Fibroblast of villous mesenchyme (primary cell): ENCODE results near the gene ARID1B. TPM values are rescaled to one million over a fixed set of nuclear protein-coding genes. Genes with fewer than 3 reads are reported as not detected.

ENCODE experiments used
- DNase-seq: peaks from one replicate; pipeline ENCODE4 v3.0.0-alpha.2; 2010; ENCODE audit warnings: low read depth
- H3K4me3 ChIP-seq: 2 replicates; pipeline ENCODE4 v1.5.1; 2011; ENCODE audit warnings: low read depth, mild to moderate bottlenecking, low read length
- total RNA-seq: library from RNA; depleted of rRNA; stranded (reverse); fragments of >200 nt; gene quantifications from 2 replicates; pipeline ENCODE4 v1.2.3, GENCODE V29; 2012
- TF ChIP-seq, protein P1 (sequence below): IDR thresholded peaks from 2 replicates; pipeline ENCODE4 v1.5.1; 2012; ENCODE audit warnings: low read depth, mild to moderate bottlenecking, low read length; ENCODE audit not compliant: insufficient read depth

The ARID1B gene
- total RNA-seq, 1 donor = 41.0 TPM

DNA sequence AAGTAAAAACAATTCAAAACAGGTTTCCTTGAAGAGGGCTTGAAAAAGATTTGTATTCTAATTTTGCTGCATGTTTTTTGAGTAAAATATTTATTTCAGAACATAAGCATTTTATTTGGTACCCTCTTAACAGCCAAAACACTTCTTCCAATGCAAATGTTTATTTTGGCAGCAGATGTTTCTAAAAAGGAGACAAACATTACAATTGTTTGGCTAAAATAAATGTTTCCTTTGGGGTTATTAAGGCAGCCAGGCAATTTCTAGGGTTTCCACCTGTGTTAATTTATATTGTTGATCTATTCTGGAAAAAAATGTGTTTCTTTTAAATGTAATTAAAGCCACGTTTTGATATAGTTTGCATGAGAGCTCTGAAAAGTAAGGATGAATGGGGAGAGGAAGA is 56.6 kb downstream of the ARID1B start:
- no peak overlapping the region for H3K4me3 ChIP-seq

DNA sequence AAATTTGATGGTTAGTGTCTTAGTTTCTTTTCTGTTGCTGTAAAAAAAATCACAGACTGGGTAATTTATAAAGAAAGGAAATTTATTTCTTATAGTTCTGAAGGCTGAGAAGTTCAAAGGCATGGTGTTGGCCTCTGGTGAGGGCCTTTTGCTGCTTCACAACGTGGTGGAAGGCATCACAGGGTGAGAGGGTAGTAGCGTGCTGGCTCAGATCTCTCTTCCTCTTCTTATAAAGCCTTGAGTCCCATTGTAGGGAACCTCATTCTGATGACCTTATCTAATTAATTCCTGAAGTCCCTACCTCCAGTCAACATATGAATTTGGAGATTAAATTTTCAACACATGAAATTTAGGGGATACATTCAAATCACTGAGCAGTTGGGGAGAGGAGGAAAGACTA is 62.0 kb downstream of the ARID1B start:
- TF ChIP-seq, protein P1, sequence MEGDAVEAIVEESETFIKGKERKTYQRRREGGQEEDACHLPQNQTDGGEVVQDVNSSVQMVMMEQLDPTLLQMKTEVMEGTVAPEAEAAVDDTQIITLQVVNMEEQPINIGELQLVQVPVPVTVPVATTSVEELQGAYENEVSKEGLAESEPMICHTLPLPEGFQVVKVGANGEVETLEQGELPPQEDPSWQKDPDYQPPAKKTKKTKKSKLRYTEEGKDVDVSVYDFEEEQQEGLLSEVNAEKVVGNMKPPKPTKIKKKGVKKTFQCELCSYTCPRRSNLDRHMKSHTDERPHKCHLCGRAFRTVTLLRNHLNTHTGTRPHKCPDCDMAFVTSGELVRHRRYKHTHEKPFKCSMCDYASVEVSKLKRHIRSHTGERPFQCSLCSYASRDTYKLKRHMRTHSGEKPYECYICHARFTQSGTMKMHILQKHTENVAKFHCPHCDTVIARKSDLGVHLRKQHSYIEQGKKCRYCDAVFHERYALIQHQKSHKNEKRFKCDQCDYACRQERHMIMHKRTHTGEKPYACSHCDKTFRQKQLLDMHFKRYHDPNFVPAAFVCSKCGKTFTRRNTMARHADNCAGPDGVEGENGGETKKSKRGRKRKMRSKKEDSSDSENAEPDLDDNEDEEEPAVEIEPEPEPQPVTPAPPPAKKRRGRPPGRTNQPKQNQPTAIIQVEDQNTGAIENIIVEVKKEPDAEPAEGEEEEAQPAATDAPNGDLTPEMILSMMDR = no peak
- no peak for DNase-seq
- H3K4me3 ChIP-seq = no peak overlapping the region

More for the DNA sequence above, 56.6 kb downstream of the ARID1B start:
- no peak for DNase-seq
- TF ChIP-seq, protein P1 = no peak

- DNase-seq = peak; percentile 49
- TF ChIP-seq, protein P1 = no peak
- no peak overlapping the region for H3K4me3 ChIP-seq
Measured at GRCh38 chr6:156839591-156840001, 62.4 kb downstream of the ARID1B start.

DNA sequence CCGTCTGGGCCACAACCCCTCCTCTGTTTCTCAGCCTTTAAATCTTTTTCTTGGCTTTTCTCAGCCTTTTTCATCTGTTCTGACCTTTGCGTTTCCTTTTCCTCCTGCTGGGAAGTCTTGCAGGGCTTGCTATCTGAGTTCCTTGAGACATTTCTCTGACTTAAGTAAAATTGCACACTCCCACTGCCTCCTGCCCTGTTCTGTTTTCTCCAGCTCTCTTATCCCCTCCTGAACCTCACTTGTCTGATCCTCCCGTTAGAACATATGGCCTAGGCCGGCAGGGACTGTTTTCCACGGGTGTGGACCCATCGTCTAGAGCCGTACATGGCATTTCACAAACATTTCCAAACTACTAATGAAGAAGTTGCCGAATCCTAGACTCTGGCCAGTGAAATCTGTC is 63.0 kb downstream of the ARID1B start:
- H3K4me3 ChIP-seq = no peak overlapping the region
- DNase-seq = no peak
- TF ChIP-seq, protein P1 = no peak

- TF ChIP-seq, protein P1 = no peak
- no peak overlapping the region for H3K4me3 ChIP-seq
- DNase-seq = no peak
Measured at GRCh38 chr6:156840606-156841005, 63.4 kb downstream of the ARID1B start.

GRCh38 chr6:156841508-156841907 is 64.3 kb downstream of the ARID1B start:
- no peak for DNase-seq
- H3K4me3 ChIP-seq = no peak overlapping the region
- TF ChIP-seq, protein P1 = no peak

DNA sequence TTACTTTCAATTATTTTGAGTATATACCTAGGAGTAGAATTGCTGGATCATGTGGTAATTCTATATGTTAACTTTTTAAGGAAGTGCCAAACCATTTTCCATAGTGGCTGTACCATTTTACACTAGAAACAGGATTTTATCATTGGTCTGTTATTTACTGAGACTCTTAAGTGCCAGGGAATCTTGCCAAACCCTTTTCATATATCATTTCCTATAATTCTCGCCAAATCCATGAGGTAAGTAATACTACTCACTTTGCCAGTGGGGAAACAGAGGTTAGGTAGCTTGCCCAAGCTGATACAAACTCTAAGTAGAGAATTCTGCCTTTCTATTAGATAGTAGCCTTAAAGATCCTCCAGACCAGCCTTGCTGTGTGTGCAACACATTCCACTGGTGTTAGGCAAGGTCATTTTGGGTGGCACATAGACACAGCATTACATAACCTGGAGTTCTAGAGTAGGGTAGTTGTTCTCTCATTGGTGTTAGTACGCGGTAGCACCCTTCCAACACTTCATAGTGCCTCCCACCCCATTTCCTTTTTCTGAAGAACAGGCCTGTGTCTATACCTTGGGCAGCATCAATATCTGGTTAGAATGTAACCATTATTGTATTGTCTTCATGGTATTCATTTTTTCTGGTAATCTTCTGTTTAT is 65.5 kb downstream of the ARID1B start:
- DNase-seq = no peak
- no peak overlapping the region for H3K4me3 ChIP-seq
- TF ChIP-seq, protein P1 = no peak
